GM12865 (cell line): ENCODE results near the gene GPR155.

Source experiments
- DNase-seq: peaks from one replicate; pipeline ENCODE4 v3.0.0; 2010; ENCODE audit warnings: low read depth
- H3K4me3 ChIP-seq: 2 replicates; pipeline ENCODE4 v1.5.1; 2011; ENCODE audit warnings: mild to moderate bottlenecking, low read depth, low read length, control low read depth
- CTCF ChIP-seq: IDR thresholded peaks from 2 replicates; pipeline ENCODE4 v1.5.1; 2011; ENCODE audit warnings: low read length, control low read depth, low read depth, inconsistent platforms; ENCODE audit not compliant: insufficient read depth; ENCODE audit errors: missing control alignments

The GPR155 gene

GRCh38 chr2:174449033-174449432 is 37.8 kb downstream of the GPR155 start:
- DNase-seq = no peak
- TF ChIP-seq CTCF = no peak
- H3K4me3 ChIP-seq = no peak overlapping the region

- no peak overlapping the region for H3K4me3 ChIP-seq
- DNase-seq = no peak
- no peak for TF ChIP-seq CTCF
Measured at GRCh38 chr2:174446531-174446930, 40.3 kb downstream of the GPR155 start.

GRCh38 chr2:174445248-174445647 is 41.6 kb downstream of the GPR155 start:
- no peak overlapping the region for H3K4me3 ChIP-seq
- no peak for TF ChIP-seq CTCF
- DNase-seq = no peak

GRCh38 chr2:174444761-174445160 is 42.1 kb downstream of the GPR155 start:
- DNase-seq = no peak
- TF ChIP-seq CTCF = no peak
- no peak overlapping the region for H3K4me3 ChIP-seq

GRCh38 chr2:174442546-174443510 is 44.0 kb downstream of the GPR155 start:
- DNase-seq = no peak
- no peak for TF ChIP-seq CTCF
- H3K4me3 ChIP-seq = no peak overlapping the region

GRCh38 chr2:174439950-174440349 is 46.9 kb downstream of the GPR155 start:
- no peak for DNase-seq
- no peak for TF ChIP-seq CTCF
- H3K4me3 ChIP-seq = no peak overlapping the region

- no peak for TF ChIP-seq CTCF
- DNase-seq = no peak
- H3K4me3 ChIP-seq = no peak overlapping the region
Measured at GRCh38 chr2:174439323-174439722, 47.5 kb downstream of the GPR155 start.
